ENCODE measurements around the gene ARL15. TPM values are rescaled to one million over a fixed set of nuclear protein-coding genes. Genes with fewer than 3 reads are reported as not detected.

The ARL15 gene
- total RNA-seq, 4 donors from 2014 or later, result 19.6 to 52.5 (median 30.6) TPM

- no peak for TF ChIP-seq CTCF (IDR thresholded peaks at IDR 0.05; ENCODE audit: low read depth)
Observed at GRCh38 chr5:54323495-54323894, 13.1 kb upstream of the ARL15 start.

- TF ChIP-seq CTCF (IDR thresholded peaks at IDR 0.05; ENCODE audit: low read depth), result no peak
Observed at GRCh38 chr5:54320256-54320655, 9.9 kb upstream of the ARL15 start.

- no peak for TF ChIP-seq CTCF (IDR thresholded peaks at IDR 0.05; ENCODE audit: low read depth)
Observed at GRCh38 chr5:54317511-54318260, 7.3 kb upstream of the ARL15 start.

GRCh38 chr5:54315736-54316528, 5.6 kb upstream of the ARL15 start:
- TF ChIP-seq CTCF (IDR thresholded peaks at IDR 0.05; ENCODE audit: low read depth), result no peak

GRCh38 chr5:54313311-54314270, 3.2 kb upstream of the ARL15 start:
- no peak for TF ChIP-seq CTCF (IDR thresholded peaks at IDR 0.05; ENCODE audit: low read depth)

- TF ChIP-seq CTCF (IDR thresholded peaks at IDR 0.05; ENCODE audit: low read depth), result no peak
Observed at GRCh38 chr5:54312499-54312898, 2.1 kb upstream of the ARL15 start.
